GM12801 (cell line): ENCODE measurements around the gene EXOC4.

ENCODE experiments used
- TF ChIP-seq, protein P1 (sequence below): IDR thresholded peaks from one replicate; pipeline ENCODE4 v1.5.1; 2011; ENCODE audit warnings: control low read depth; ENCODE audit not compliant: insufficient read length; ENCODE audit errors: extremely low read depth

Gene EXOC4

DNA sequence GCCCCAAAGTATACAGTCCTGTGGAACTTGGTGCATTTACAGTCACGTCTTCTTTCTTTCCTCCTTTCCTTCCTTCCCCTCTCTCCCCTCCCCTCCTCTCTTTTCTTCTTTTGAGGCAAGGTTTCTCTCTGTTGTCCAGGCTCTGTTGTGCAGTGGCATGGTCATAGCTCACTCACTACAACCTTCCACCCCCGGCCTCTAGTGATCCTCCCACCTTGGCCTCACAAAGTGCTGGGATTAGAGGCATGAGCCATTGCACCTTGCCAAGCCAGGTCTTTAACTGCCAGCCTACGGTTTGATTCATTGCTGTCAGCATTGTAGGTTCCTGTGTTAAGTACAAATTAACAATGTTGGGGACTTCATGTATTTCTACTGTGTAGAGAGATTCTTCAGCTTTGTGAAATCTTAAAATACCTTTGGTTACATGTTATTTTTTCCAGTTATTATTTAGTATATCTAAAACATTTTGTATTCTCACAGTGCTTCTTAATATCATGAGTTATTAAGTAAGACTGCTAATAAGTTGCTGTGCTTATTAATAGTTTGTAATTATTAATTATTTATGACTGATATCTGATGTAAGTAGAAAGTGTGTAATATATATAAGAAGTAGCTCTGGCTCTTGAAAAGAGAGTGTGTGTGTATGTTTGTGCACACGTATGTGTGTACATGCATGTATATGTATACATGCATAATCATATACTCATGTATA lies 320.8 kb downstream of the EXOC4 start:
- TF ChIP-seq, protein P1, sequence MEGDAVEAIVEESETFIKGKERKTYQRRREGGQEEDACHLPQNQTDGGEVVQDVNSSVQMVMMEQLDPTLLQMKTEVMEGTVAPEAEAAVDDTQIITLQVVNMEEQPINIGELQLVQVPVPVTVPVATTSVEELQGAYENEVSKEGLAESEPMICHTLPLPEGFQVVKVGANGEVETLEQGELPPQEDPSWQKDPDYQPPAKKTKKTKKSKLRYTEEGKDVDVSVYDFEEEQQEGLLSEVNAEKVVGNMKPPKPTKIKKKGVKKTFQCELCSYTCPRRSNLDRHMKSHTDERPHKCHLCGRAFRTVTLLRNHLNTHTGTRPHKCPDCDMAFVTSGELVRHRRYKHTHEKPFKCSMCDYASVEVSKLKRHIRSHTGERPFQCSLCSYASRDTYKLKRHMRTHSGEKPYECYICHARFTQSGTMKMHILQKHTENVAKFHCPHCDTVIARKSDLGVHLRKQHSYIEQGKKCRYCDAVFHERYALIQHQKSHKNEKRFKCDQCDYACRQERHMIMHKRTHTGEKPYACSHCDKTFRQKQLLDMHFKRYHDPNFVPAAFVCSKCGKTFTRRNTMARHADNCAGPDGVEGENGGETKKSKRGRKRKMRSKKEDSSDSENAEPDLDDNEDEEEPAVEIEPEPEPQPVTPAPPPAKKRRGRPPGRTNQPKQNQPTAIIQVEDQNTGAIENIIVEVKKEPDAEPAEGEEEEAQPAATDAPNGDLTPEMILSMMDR: no peak

GRCh38 chr7:133575726-133576440 lies 323.0 kb downstream of the EXOC4 start:
- TF ChIP-seq, protein P1: no peak

DNA sequence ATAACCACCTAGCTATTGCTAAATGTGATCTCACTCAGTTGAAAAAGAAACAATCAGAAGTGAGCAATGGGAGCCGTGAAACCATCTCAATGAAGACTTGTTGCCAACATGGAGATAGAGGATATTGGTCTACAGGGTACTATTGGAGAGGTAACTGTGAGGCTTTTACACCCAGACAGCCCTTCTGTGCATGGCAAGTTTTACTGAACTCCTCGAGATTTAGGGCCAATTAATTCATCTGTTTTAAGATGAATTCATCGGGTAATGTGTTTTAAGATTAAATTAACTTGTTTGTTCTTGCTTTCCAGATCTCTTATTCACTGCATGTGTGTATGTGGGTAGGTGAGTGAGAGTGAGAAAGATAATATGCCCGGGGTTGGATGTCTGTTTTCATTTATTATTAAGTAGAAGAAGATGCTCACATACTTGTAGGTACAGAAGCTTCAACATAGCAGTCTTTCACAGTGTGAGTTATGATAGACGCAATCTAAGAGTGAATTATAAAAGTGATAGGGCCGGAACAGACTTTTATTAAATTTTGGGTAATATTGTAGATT lies 323.8 kb downstream of the EXOC4 start:
- TF ChIP-seq, protein P1: no peak

DNA sequence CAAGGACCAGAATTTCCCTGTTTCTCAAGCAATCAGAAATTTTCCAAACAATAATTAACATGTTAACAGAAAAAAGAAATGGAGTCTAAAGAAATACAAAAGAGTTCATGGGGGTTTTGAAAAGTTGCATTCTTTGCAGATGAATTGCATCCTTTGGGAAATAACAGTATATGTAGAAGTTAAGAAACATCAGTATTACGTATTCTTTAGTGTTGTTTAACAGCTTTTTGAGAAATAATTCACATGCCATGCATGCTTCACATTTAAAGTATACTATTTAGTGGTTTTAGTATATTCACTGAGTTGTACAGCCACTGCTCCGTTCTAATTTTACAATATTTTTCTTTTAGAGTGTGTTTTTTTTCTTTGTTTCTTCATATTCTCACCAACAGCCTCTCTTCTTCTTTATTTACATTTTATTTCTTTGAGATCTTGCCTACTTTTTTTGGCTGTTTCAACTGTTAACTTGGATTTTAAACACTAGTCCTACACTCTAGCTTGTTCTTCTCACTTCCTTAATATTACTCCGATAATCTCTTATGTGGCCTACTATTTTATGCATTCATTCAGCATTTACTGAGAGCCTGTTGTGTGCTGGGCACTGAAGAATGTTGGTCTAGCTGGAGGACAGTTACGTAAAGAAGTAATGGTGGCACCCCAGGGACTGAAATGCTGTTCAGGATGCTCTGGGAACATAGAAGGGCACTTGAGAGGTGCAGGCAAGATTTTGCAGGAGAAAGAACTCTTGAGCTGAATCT lies 330.1 kb downstream of the EXOC4 start:
- TF ChIP-seq, protein P1: no peak

- TF ChIP-seq, protein P1: no peak
Measured at GRCh38 chr7:133583545-133584171, 330.8 kb downstream of the EXOC4 start.

DNA sequence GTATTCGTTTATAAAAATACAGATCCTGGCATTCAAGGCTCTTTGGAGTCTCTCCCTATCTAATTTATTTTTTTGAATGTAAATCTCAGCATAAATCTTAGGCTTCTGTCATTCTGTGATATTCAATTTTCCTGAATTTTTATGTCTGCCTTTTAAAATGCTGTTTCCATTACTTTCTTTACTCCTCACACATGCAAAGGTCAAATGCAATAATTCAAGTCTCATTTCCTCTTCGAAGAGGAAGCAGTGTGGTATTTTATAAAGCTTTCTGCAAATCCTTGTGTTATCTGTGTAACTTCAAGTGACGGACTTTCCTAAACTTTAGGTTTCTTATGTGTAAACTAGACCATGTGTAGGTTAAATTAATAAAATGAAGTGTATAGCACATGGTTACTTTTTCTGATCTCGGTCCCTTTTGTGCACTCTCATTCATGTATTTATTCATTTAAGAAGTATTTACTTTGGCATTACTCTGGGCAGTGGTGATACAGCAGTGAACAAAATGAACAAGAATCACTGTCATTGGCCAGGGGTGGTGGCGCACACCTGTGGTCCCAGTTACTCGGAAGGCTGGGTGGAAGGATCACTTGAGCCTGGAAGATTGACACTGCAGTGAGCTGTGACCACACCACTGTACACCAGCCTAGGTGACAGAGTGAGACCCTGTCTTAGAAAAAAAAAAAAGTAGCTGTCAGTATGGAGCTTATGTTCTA lies 332.2 kb downstream of the EXOC4 start:
- TF ChIP-seq, protein P1: no peak
